NOMO-1 (cell line): ENCODE results near the gene KAT8.
"Not testable (repeated sequence)": the region's sequence is repeated elsewhere in the genome, so short reads cannot be mapped to it uniquely, and the experiment has no call there.

Experiments used
- DNase-seq, 2 experiments: peaks; one replicate each; lab custom pipeline; 2025; ENCODE audit not compliant: unreplicated experiment in 2 of 2; lab: John Stamatoyannopoulos, UW

The KAT8 gene

DNA sequence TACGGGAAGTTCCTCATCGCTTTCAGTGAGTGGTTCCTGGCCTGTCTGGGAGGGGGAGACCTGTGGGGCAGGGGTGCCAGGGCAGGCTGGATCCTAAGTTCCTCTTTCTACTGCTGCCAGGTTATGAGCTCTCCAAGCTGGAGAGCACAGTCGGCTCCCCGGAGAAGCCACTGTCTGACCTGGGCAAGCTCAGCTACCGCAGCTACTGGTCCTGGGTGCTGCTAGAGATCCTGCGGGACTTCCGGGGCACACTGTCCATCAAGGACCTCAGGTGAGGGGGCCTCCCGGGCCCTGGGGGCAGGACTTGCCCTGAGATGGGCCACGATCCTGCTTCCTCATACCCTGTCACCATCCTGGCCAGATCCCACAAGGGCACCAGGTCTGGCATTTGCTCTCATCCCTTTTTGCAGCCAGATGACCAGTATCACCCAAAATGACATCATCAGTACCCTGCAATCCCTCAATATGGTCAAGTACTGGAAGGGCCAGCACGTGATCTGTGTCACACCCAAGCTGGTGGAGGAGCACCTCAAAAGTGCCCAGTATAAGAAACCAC is 12.9 kb downstream of the KAT8 start:
- peak in 1 of 2 experiments; percentile 17 for DNase-seq

DNA sequence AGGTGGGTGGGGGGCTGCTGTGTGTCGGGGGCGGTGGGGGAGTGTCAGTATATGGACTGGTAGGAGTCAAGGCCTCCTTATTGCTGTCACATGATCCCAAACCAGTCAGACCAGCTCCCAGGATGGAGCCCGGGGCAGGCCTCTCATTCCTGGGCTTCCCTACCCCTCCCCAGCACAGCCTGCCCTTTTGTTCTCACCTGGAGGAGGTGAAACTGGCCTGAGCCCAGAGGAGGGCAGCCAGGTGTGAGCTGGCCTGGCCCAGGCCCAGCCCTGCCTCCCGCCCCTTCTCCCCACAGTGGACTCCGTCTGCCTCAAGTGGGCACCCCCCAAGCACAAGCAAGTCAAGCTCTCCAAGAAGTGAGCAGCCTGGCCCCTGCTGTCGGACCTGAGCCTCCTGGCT is 13.4 kb downstream of the KAT8 start:
- no peak for DNase-seq

DNA sequence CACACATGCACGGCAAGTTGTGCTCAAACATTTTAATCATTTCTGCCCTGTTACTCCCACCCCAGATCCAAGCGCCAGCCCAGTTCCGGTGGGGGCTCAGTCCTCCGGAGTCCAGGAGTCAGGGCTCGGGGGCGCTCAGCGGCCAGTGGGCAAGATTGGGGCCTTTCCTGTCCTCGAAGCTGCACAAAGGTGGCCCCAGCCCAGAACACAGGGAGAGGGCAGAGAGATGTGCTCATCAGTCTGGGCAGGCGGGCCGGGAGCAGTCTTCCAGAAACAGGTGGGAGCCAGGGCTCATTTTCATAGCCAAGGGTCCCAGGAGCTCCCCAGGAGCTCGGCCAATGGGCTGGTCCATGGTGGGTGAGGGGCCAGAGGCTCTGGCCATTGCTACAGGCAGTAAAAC is 14.0 kb downstream of the KAT8 start:
- DNase-seq = no peak

DNA sequence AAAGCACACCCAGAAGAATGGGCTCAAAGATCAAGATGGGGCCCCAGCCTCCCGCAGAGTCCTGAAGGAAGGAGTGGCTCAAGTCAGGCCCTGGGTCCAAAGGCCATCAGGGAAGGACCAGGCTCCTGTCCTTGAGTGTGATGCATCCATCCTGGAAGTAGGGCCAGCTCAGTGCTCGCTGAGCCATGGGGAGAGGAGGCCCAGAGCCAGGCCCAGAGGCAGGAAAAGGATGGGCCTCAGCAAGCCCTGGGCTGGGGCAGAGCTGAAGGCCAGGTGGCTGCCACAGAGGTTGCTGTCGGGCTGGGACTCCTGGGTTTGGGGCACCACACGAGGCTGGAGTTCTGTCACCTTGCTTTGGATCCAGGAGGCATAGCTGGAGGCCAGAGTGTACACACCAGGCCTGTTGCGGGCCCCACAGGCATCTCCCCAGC is 14.4 kb downstream of the KAT8 start:
- no peak for DNase-seq

DNA sequence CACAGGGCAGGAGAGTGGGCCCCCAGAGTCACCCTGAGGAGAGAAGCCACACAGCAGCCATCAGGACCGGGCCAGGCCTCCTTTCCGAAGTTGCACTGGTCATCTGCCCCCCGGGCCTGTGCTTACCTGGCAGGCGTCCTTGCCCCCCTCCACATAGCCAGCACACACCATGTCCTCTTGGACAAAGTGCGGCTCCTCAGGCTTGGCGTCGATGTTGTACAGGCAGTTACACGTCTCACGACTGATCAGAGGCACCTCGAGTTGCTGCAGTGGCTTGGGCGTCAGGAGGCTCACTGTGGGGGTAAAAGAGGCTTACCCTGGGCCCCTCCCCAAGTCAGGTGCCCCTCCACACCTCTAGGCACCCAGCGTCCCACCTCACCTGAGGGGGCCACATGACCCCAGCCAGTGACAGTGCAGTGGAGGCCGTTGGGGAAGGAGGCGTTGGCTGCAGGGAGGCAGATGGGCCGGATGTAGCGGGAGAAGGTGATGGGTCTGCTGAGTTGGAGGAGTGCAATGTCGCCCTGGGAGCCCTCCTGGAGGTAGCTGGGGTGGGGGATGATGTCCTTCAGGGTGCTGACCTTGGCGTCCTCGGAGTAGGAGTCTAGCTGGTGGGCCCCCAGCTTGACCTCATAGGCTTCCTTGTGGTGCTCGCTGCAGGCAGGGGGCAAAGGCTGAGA is 15.0 kb downstream of the KAT8 start:
- no peak for DNase-seq

DNA sequence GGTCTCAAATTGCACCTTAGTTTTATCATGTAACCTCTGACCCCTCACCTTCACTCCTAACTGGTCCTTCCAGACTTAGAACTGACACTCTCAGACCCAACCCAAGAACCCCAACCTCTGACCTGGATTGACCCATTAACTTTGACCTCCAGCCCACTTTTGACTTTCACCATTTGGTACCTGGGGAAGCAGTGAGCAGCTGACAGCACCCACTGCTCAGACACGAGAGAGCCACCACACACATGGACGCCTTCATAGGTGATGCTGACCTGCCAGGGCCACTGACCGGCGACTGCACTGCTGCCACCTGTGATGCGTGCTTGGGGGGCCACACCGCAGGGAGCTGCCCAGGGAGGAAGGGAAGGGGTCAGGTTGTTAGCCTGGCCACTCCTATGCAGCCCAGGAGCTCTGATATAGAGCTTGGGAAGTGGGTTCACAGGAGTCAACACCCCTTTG is 15.6 kb downstream of the KAT8 start:
- DNase-seq = no peak

DNA sequence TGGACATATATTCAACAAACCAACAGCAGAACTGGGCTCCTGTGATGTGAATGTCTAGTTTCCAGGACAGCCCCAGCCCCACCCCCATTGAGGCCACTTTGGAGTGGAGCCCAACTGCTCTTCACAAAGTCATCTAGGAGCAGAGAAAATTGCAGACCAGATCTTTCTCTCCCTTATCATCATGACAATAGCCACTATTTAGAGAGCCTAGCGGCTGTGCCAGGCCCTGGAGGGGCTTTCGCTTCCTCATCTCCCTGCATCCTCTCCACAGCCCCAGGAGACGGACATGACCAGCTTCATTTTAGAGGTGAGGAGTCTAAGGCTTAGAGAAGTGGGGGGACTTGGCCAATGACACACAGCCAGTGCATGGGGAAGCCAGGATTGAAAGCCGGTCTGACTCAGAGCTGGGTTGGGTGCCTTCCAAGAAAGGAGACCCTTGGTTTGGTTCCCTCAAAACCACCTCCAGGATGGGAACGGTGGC is 16.7 kb downstream of the KAT8 start:
- DNase-seq = peak; percentile 67 to 81

DNA sequence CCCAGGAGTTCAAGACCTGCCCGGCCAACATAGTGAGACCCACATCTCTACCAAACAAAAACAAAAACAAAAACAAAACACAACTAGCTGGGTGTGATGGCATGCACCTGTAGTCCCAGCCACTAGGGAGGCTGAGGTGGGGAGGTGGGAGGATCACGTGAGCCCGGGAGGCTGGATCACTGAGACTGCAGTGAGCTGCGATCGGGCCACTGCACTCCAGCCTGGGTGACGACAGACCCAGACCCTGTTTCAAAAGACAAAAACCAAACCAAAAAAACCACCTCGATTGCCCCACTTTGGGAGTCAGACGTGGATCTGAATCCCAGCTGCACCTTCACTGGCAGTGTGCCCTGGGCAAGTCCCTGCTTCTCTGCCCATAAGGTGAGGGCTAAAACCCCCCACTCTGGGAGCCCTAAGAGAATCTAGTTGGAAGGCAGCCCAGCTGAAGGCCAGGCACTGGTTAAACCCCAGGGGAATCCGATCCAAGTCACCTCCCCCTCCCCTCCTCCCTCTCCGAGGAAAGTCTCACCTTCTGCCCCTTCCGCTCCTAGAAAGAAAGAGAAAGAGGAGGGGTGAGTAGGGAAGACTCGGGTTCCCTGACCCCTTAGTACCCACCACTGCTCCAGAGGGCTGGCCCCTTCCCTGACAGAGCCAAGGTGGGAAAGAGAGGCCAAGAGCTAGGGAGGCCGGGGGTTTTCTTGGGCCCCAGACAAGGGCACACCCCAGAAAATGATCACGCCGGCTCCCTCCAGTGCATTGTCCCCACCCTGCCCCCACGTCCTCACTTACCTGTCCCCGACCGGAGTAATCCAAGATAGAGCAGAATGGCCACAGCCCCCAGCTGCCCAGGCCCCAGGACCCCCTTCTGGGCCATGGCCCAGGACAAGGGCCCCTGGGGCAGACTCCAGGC is 17.4 kb downstream of the KAT8 start:
- DNase-seq = no peak

DNA sequence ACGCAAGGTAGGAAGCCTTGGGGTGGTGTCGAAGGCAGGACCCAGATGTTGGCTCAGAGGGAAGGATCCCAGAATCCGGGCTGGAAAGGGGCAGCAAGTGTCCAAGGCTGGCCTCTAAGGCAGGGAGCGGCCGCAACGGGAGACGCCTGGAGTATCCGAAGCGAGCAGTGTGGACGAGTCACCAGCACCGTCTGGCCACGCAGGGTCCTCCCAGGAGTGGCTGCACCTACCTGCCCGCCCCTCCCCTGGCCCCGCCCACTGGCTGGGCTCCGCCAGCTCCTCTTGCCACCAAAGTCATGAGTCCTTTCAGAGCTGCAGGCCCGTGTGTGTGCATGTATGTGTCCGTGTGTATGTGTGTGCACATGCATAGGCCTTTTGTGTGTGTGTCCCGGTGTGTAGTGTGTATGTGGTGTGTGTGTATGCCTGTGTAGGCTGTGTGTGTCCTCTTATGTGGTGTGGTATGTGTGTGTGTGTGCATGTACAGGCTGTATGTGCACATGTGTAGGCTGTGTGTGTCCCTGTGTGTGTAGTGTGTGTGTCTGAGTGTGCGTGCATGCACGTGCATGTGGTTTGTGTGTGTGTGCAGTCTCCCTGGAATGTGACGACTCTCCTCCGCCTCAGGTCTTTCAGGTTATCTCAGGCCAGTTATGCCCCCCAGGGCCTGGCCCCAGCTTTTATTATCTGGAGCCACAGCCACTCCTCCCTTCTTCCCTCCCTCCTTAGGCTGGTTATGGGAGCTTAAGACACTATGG is 18.2 kb downstream of the KAT8 start, which contains the start of gene PRSS8:
Gene PRSS8, minus strand, starts transcription at position 193 of the 752 bp plus-strand sequence. CDS start 229 bp downstream, outside the sequence.
- DNase-seq = no peak

DNA sequence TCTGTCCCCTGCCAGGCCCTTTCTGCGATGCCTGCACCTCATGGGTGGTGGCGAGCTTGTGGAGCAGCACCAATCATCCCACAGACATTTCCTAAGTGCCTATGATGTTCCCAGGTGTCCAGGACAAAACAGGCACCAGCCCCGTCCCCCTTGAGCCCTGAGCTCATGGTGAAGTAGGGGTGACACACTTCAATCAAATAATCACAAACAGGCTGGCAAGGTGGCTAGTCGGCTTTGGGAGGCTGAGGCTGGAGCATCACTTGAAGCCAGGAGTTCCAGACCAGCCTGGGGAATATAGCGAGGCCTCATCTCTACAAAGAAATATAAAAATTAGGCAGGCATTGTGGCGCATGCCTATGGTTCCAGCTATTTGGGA is 18.8 kb downstream of the KAT8 start:
- no peak for DNase-seq

DNA sequence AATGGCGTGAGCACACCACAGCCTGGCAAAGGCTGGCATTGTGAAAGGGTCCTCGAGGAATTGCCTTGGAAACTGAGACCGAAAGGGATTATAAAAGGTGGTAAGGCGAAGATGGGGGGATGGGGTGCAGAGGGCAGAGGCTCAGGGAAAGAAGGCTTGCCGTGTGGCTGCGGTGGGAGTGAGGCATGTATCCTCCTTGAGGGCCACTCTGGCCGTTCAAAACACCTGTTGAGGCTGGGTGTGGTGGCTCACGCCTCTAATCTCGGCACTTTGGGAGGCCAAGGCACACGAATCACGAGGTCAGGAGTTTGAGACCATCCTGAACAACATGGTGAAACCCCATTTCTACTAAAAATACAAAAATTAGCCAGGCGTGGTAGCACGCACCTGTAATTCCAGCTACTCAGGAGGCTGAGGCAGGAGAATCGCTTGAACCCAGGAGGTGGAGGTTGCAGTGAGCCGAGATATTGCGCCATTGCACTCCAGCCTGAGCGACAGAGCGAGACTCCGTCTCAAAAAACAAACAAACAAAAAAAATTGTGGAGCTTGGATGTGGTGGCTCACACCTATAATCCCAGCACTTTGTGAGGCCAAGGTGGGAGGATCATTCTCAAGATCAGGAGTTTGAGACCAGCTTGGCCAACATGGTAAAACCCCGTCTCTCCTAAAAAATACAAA is 19.5 kb downstream of the KAT8 start:
- DNase-seq = not testable (repeated sequence)

DNA sequence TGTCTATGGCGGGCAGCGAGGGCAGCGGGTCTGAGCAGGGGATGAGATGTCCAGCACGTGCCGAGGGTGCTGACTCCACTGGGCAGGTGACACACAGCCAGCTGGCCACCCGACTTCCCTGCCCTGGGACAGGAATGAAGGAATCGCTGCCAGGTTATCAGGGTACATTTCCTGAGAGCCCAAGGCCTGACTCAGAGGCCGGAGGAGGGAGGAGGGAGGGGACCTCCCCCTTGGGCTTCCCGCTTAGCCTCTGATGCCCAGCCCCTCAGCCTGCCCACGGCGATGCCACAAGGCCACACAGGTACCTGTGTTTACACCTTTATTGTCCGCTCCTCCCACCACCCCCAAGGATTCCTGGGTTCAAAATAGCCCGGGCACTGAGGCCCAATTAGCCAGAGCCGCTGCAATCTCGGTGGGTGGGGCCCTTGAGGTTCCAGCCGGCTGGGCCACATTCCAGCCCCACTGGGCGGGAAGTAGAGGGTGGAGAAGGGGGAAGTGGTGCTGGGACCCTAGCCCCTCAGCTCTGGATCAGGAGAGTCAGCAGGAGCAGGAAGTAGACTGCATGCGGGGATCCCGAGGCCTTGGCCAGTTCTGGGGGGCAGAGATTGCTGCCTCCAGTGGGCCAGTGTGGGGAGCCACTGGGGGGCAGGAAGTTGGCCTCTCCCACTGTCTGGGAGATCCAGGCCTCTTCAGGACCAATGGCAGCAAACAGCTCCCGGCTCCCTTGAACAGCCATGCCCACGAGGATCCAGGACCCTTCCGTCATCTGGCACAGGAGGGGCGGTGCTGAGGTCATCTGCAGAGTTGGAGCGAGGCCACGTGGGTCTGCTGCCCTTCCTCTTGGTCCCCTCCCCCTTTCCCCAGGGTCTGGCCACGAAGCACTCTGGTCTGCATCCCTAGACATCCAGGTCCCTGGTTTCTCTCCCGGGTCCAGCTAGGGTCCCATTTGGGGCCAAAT is 21.4 kb downstream of the KAT8 start:
- DNase-seq = no peak

DNA sequence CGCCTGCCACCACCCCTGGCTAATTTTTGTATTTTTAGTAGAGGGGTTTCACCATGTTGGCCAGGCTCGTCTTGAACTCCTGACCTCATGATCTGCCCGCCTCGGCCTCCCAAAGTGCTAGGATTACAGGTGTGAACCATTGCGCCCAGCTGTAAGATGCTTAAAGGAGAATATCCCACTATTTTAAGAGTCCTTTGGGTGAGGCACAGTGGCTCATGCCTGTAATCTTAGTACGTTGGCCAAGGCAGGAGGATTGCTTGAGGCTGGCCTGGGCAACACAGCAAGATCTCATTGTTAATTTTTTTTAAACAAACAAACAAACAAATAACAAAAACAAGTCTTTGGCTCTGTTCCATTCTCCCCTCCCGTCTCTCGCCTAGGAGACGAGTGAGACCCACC is 23.6 kb downstream of the KAT8 start:
- not testable (repeated sequence) for DNase-seq

DNA sequence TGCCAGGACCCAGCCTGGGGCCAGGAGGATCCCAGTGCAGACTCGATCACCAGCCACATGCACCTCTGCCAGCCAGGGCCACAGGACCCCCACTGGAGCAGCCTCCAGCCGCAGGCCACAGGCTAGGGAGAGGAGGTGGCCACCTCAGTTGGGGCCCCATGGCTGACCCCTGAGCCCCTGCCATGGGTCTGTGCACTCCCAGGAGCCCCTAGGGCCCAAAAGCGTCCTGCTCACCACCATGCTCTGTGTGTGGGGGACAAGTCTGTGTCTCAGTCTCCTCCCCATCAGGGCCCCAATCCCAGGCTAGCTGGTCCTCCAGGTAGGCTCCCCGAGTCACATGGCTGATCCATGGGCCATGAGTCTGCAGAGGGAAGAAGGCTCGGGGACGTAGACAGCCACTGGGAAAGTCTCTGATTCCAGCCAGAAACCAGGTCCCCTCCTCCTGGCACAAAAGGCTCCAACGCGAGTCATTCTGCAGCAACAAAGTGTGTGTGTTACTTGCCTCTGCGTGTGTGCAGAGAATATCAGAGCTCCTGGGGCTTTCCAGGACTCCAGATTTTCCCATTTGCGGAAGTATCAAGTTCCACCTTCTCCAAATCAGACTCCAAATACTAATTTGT is 24.1 kb downstream of the KAT8 start:
- DNase-seq = no peak

DNA sequence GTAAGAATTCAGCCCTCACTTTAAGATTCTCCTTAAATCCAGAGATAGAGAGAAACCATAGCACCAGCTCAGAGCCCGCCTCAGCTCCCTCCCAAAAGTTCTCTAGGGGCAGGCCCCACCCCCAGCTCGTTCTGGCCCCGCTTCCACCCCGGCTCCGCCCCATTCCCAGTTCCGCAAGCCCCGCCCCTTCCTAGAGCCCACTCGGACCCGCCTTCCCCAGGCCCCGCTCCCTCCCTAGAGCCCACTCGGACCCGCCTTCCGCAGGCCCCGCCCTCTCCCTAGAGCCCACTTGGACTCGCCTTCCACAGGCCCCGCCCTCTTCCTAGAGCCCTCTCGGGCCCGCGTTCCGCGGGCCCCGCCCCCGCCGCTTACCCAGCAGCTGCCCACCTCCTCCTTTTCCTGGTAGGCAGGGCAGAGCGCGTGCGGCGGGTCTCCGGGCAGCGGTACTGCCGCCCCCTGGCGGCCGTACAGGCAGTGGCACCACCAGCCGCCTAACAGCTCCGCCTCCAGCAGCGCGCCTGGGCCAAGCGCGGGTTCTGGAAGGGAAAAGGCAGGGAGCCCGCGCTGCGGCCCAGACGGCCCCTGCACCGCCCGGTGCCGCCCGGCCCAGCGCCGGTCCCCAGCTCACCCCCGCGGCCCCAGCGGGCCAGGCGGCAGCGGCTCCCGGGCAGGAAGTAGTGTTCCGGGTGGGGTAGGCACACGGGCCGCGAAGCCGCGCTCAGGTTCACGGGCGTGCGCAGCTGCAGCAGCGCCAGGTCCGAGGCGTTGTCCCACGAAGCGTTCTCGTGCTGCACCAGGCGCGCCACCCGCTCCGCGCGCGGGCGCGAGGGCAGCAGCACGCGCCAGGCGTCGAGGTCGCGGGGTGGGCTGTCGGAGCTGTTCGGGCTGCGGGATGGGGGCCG is 24.9 kb downstream of the KAT8 start:
- peak; percentile 99 to 100 for DNase-seq

DNA sequence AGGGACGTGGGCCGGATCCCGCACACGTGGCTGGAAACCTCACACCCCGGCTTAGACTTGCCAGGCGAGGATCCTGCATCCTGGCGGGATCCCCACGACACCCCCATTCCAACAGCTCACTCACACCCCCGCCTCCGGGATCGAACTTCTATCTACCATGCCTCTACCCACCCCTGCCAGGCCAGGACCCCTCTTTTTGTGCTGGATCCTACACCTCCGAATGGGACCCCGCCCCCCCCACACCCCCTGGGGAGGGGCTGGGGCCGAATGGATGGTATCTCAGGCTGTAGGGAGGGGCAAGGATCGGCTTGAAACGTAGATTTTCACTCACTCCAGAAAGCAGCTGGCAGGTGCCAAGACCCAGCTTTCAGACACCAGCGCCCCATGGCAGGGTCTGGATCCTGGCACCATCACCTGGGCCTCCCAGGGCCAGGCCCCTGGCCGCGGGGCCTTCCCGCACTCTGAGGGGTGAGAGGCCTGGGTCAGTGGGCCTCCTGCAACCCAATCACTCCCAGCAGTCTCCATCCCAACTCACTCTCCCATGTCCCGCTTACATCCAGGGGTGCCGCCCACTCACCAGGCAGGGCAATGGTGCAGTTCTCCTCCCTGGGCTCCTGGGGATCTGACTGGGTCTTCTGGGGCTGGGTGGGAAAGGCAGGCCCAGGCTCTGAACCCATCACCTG is 25.7 kb downstream of the KAT8 start:
- no peak for DNase-seq

DNA sequence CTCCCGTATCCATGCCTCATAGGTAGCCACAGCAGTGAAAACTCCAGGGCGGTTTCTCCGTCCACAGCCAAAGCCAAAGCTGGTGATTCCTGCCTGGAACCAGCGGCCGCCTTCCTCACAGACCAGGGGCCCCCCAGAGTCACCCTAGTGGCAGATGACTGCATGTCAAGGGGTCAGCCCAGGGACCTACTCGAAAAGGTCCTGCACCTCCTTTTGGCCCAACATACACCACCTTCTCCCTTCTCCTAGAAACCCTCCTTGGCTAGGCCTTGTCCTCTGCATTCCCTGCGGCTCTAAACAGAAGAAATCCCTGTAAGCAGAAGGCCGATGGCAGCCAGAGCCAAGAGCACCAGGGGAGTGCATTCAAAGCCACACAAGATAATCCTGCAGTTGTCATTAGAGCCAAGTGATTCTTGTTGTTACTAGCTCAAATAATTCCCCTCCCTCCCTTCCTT is 26.3 kb downstream of the KAT8 start:
- no peak for DNase-seq
